Endodermal cell (in vitro differentiated cells): ENCODE measurements around the gene PTPRCAP. TPM values are rescaled to one million over a fixed set of nuclear protein-coding genes. Genes with fewer than 3 reads are reported as not detected.

Source experiments
- DNase-seq: peaks from one replicate; pipeline ENCODE4 v3.0.0-alpha.2; 2017
- H3K27ac ChIP-seq: 2 replicates; pipeline ENCODE4 v1.5.1; 2013; ENCODE audit warnings: mild to moderate bottlenecking, low read depth, low read length, moderate library complexity
- H3K27me3 ChIP-seq: 2 replicates; pipeline ENCODE4 v1.6.1; 2013; ENCODE audit warnings: mild to moderate bottlenecking, low read length, moderate library complexity; ENCODE audit not compliant: insufficient read depth, control insufficient read depth, poor library complexity, severe bottlenecking
- H3K36me3 ChIP-seq: 2 replicates; pipeline ENCODE4 v1.7.0; 2013; ENCODE audit warnings: mild to moderate bottlenecking, low read length, moderate library complexity; ENCODE audit not compliant: control insufficient read depth, insufficient read depth
- H3K4me1 ChIP-seq: one replicate; pipeline ENCODE4 v1.7.0; 2013; ENCODE audit warnings: low read length; ENCODE audit not compliant: control insufficient read depth, insufficient read depth
- H3K4me3 ChIP-seq: 2 replicates; pipeline ENCODE4 v1.5.1; 2013; ENCODE audit warnings: mild to moderate bottlenecking, low read length, moderate library complexity
- H3K9ac ChIP-seq: 2 replicates; pipeline ENCODE4 v1.6.1; 2013; ENCODE audit warnings: mild to moderate bottlenecking, low read length, moderate library complexity; ENCODE audit not compliant: poor library complexity, severe bottlenecking; ENCODE audit errors: extremely low read depth
- H3K9me3 ChIP-seq: 2 replicates; pipeline ENCODE4 v1.6.1; 2013; ENCODE audit warnings: mild to moderate bottlenecking, low read length, moderate library complexity; ENCODE audit not compliant: control insufficient read depth
- H3K27ac Mint-ChIP-seq: 2 replicates; pipeline ENCODE4 v1.8.0; 2020; ENCODE audit warnings: mixed read lengths
- H3K27me3 Mint-ChIP-seq: 2 replicates; pipeline ENCODE4 v1.8.0; 2021; ENCODE audit warnings: mild to moderate bottlenecking, mixed read lengths; ENCODE audit not compliant: insufficient read depth
- H3K36me3 Mint-ChIP-seq: 2 replicates; pipeline ENCODE4 v1.8.0; 2020; ENCODE audit warnings: low read depth, mixed read lengths
- H3K4me1 Mint-ChIP-seq: 2 replicates; pipeline ENCODE4 v1.8.0; 2020; ENCODE audit warnings: mixed read lengths
- H3K4me3 Mint-ChIP-seq: 2 replicates; pipeline ENCODE4 v1.8.0; 2020; ENCODE audit warnings: mild to moderate bottlenecking, moderate library complexity, mixed read lengths
- H3K9me3 Mint-ChIP-seq: 2 replicates; pipeline ENCODE4 v1.8.0; 2020; ENCODE audit warnings: mild to moderate bottlenecking, mixed read lengths
- CTCF ChIP-seq: fragments of 200-600 bp; sonication (generic); conservative IDR thresholded peaks from 2 replicates; pipeline ENCODE4 v1.5.0; 2021; ENCODE audit warnings: antibody characterized with exemption, mild to moderate bottlenecking
- WGBS, 2 experiments: methylation state at CpG; one replicate each; pipeline versions ENCODE4 v1.1.5 to v1.1.7; 2013; ENCODE audit warnings: missing lambda C conversion rate in 2 of 2, mixed read lengths in 1 of 2; ENCODE audit not compliant: insufficient coverage in 1 of 2, insufficient read length in 1 of 2; 5-methylcytosine and 5-hydroxymethylcytosine counted together
- total RNA-seq, 2 donors: library from RNA; stranded (reverse); fragmentation: NEBNext Ultra II Directional in 1 of 2; extraction: Animal tissue kit (Norgen Biotek cat#: 25700) in 1 of 2; gene quantifications; 2 replicates in 1 of 2; 3 replicates in 1 of 2; pipeline ENCODE4 v1.2.1, GENCODE V29; 2021

Gene PTPRCAP
- total RNA-seq, 2 donors from 2014 or later: 2.1 TPM; not detected in 1

GRCh38 chr11:67470337-67471002 lies 33.0 kb upstream of the PTPRCAP start:
- WGBS, 2 experiments: 82 to 95% methylated on average over 4 to 8 of the region's 8 CpGs
- Histone ChIP-seq H3K4me3 (no peak overlapping the region), H3K27me3 (no peaks in the 10 kb centered on the region), H3K27ac (no peak overlapping the region), H3K4me1 (no peaks in the 10 kb centered on the region), H3K36me3 (no peaks in the 10 kb centered on the region), H3K9ac (no peak overlapping the region), H3K9me3 (no peaks in the 10 kb centered on the region)
- TF ChIP-seq CTCF: no peak
- Mint-ChIP-seq H3K27me3 (no peaks in the 10 kb centered on the region), H3K9me3 (no peaks in the 10 kb centered on the region), H3K4me1 (peaks cover 5% of the 10 kb centered on the region), H3K27ac (no peak overlapping the region), H3K36me3 (peaks cover under 1% of the 10 kb centered on the region), H3K4me3 (peak overlapping the region; percentile 85)
- DNase-seq: no peak

DNA sequence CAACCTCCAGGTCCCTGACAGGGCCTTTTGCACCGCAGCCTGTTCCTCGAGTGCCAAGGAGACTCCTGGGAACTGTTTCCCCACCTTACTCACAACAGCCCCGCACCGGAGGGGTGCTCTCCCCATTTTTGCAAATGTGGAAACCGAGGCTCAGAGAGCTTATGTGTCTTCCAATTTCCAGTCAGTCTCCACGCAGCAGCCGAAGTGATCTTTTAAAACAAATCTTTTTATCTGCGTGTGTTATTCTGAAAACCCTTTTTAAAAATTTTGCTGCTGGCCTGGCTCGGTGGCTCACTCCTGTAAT lies 32.0 kb upstream of the PTPRCAP start:
- no peak for DNase-seq
- H3K4me3 Mint-ChIP-seq: peak overlapping the region; percentile 85
- H3K36me3 Mint-ChIP-seq: peaks cover 4% of the 10 kb centered on the region
- H3K4me3 ChIP-seq: peak overlapping the region; percentile 83
- 49 to 57% methylated on average over 9 of the region's 9 CpGs for WGBS, 2 experiments
- no peak for TF ChIP-seq CTCF
- H3K27me3 ChIP-seq: no peaks in the 10 kb centered on the region
- peak overlapping the region; percentile 72 for H3K27ac Mint-ChIP-seq
- H3K4me1 Mint-ChIP-seq: peaks cover 9% of the 10 kb centered on the region
- H3K4me1 ChIP-seq: no peaks in the 10 kb centered on the region
- no peaks in the 10 kb centered on the region for H3K36me3 ChIP-seq
- H3K9me3 Mint-ChIP-seq: no peaks in the 10 kb centered on the region
- no peaks in the 10 kb centered on the region for H3K27me3 Mint-ChIP-seq
- no peaks in the 10 kb centered on the region for H3K9me3 ChIP-seq
- H3K9ac ChIP-seq: peak overlapping the region; percentile 35
- H3K27ac ChIP-seq: peak overlapping the region; percentile 17

- Histone ChIP-seq H3K27ac (peak within 1 kb of the TSS; percentile 66), H3K4me1 (no peaks in the 10 kb centered on the region)
These were observed 31.5 kb upstream of the PTPRCAP start, which contains the start of gene TMEM134 for GRCh38 chr11:67468759-67469507. Gene TMEM134 (minus strand): TSS chr11:67469251. CDS start chr11:67469192, 59 bp downstream.

More at GRCh38 chr11:67468759-67469507, 31.5 kb upstream of the PTPRCAP start, which contains the start of gene TMEM134:
- H3K4me3 Mint-ChIP-seq: peak within 1 kb of the TSS; percentile 85
- H3K27ac Mint-ChIP-seq: peak within 1 kb of the TSS; percentile 90
- H3K27me3 Mint-ChIP-seq: no peaks in the 10 kb centered on the region
- Histone ChIP-seq H3K9me3 (no peaks in the 10 kb centered on the region), H3K4me3 (peak within 1 kb of the TSS; percentile 83), H3K9ac (peak within 1 kb of the TSS; percentile 44), H3K36me3 (no peaks in the 10 kb centered on the region), H3K27me3 (no peaks in the 10 kb centered on the region)
- peaks cover 9% of the 10 kb centered on the region for H3K4me1 Mint-ChIP-seq
- TF ChIP-seq CTCF: peak; percentile 62
- 1 to 2% methylated on average over 24 to 76 of the region's 76 CpGs for WGBS, 2 experiments
- peak; percentile 97 for DNase-seq
- H3K9me3 Mint-ChIP-seq: no peaks in the 10 kb centered on the region
- H3K36me3 Mint-ChIP-seq: peaks cover 4% of the 10 kb centered on the region
